PC-3 (cell line): ENCODE measurements around the gene ZNF560. TPM values are rescaled to one million over a fixed set of nuclear protein-coding genes. Genes with fewer than 3 reads are reported as not detected.

Experiments
- ATAC-seq: fragments of 200-7000 bp; cut with Tn5 transposase; 2 replicates; pipeline ENCODE4 v1.9.1; 2020; ENCODE audit warnings: mild to moderate bottlenecking, moderate library complexity
- BruUV-seq: library from RNA; stranded (reverse); fragments of 400-500 nt; replicated peaks from 2 replicates; lab custom pipeline; 2021; lab: Mats Ljungman, UMichigan
- CTCF ChIA-PET: fragments of 300-600 bp; sonication (Branson Sonifier 250); formaldehyde crosslinking; loops from one replicate; lab custom pipeline; 2022; ENCODE audit warnings: antibody characterized with exemption; lab: Charles Lee
- POLR2A ChIA-PET: fragments of 300-600 bp; sonication (Branson Sonifier 250); formaldehyde crosslinking; loops from one replicate; lab custom pipeline; 2022; ENCODE audit warnings: antibody characterized with exemption; ENCODE audit not compliant: unreplicated experiment; lab: Charles Lee
- DNase-seq: peaks from one replicate; pipeline ENCODE4 v3.0.0-alpha.2; 2015
- H2AFZ ChIP-seq: fragments of 300-600 bp; sonication (generic); 2 replicates; pipeline ENCODE4 v1.6.0; 2016; ENCODE audit warnings: antibody characterized with exemption, low read length
- H3F3A ChIP-seq: fragments of 300-600 bp; sonication (generic); one replicate; pipeline ENCODE4 v1.6.0; 2017; ENCODE audit warnings: antibody characterized with exemption, low read length, control low read depth, mild to moderate bottlenecking; ENCODE audit not compliant: unreplicated experiment
- H3K27ac ChIP-seq: fragments of 300-600 bp; sonication (generic); 2 replicates; pipeline ENCODE4 v1.5.1; 2016; ENCODE audit warnings: mild to moderate bottlenecking, low read length
- H3K27me3 ChIP-seq: fragments of 300-600 bp; sonication (generic); 2 replicates; pipeline ENCODE4 v1.6.1; 2016; ENCODE audit warnings: low read length, mixed read lengths
- H3K36me3 ChIP-seq: fragments of 300-600 bp; sonication (generic); 2 replicates; pipeline ENCODE4 v1.6.1; 2016; ENCODE audit warnings: low read depth, mixed run types, low read length, mixed read lengths
- H3K4me1 ChIP-seq: fragments of 300-600 bp; sonication (generic); 2 replicates; pipeline ENCODE4 v1.5.1; 2016; ENCODE audit warnings: low read length; ENCODE audit not compliant: insufficient read depth
- H3K4me2 ChIP-seq: fragments of 300-600 bp; sonication (generic); 2 replicates; pipeline ENCODE4 v1.6.0; 2016; ENCODE audit warnings: low read length
- H3K4me3 ChIP-seq: fragments of 300-600 bp; sonication (generic); 2 replicates; pipeline ENCODE4 v1.5.1; 2016; ENCODE audit warnings: mild to moderate bottlenecking, low read length, mixed read lengths
- H3K79me2 ChIP-seq: fragments of 300-600 bp; sonication (generic); 2 replicates; pipeline ENCODE4 v1.6.1; 2017; ENCODE audit warnings: low read length, mixed read lengths
- H3K9ac ChIP-seq: fragments of 300-600 bp; sonication (generic); 2 replicates; pipeline ENCODE4 v1.6.0; 2016; ENCODE audit warnings: mild to moderate bottlenecking, low read length
- H3K9me2 ChIP-seq: fragments of 300-600 bp; sonication (generic); replicated peaks from 2 replicates; pipeline ENCODE4 v1.6.1; 2016; ENCODE audit warnings: mixed run types, low read length, mixed read lengths
- H3K9me3 ChIP-seq: fragments of 300-600 bp; sonication (generic); 2 replicates; pipeline ENCODE4 v1.6.1; 2016; ENCODE audit warnings: low read length, mixed read lengths
- H4K20me1 ChIP-seq: fragments of 300-600 bp; sonication (generic); 2 replicates; pipeline ENCODE4 v1.6.1; 2016; ENCODE audit warnings: low read length, mixed read lengths
- CTCF ChIP-seq: fragments of 300-600 bp; sonication (generic); conservative IDR thresholded peaks from 2 replicates; pipeline ENCODE4 v1.5.1; 2017; ENCODE audit warnings: antibody characterized with exemption, low read depth, mild to moderate bottlenecking, low read length
- EZH2 ChIP-seq: fragments of 300-600 bp; sonication (generic); IDR thresholded peaks from one replicate; pipeline ENCODE4 v1.6.1; 2017; ENCODE audit warnings: antibody characterized with exemption, mild to moderate bottlenecking, low read length; ENCODE audit not compliant: unreplicated experiment
- EZH2phosphoT487 ChIP-seq: fragments of 300-600 bp; sonication (generic); IDR thresholded peaks from 2 replicates; pipeline ENCODE4 v1.6.1; 2018; ENCODE audit warnings: mild to moderate bottlenecking, antibody characterized with exemption, low read length, borderline replicate concordance
- intact Hi-C: fragments of 100-400 bp; cut with micrococcal nuclease; formaldehyde crosslinking; loops from 2 replicates; pipeline ENCODE4 v1.9.0; 2023
- total RNA-seq: library from RNA; depleted of rRNA; stranded (reverse); fragments of >200 nt; gene quantifications from 2 replicates; pipeline ENCODE4 v1.2.3, GENCODE V29; 2014

Gene ZNF560
- total RNA-seq, 1 experiment from 2014 or later = not detected

- no peaks in the 10 kb centered on the region for H3F3A ChIP-seq
- no peak overlapping the region for H3K27ac ChIP-seq
- no peaks in the 10 kb centered on the region for H4K20me1 ChIP-seq
- no TSS peak for BruUV-seq
- no peak for ATAC-seq
- ChIA-PET POLR2A (no interaction called here), CTCF (no interaction called here)
- H3K36me3 ChIP-seq = peaks cover 2% of the 10 kb centered on the region; the same call in 1 of the 2 replicates
- H3K27me3 ChIP-seq = no peaks in the 10 kb centered on the region
- H3K9me3 ChIP-seq = peaks cover 40% of the 10 kb centered on the region
- no peak overlapping the region for H3K4me2 ChIP-seq
- TF ChIP-seq EZH2phosphoT487 = no peak
- no peak for TF ChIP-seq CTCF
- TF ChIP-seq EZH2 = no peak
- intact Hi-C loops = no loop called here
- DNase-seq = no peak
- no peak overlapping the region for H3K9ac ChIP-seq
- no peaks in the 10 kb centered on the region for H3K4me1 ChIP-seq
- no peaks in the 10 kb centered on the region for H3K79me2 ChIP-seq
- H2AFZ ChIP-seq = no peak overlapping the region
- H3K9me2 ChIP-seq = no peaks in the 10 kb centered on the region
- no peak overlapping the region; the same call in 1 of the 2 replicates for H3K4me3 ChIP-seq
Observed at GRCh38 chr19:9485140-9485539, 13.3 kb downstream of the ZNF560 start.

- Histone ChIP-seq H3K4me3 (no peak overlapping the region), H4K20me1 (no peaks in the 10 kb centered on the region), H3K27ac (peak overlapping the region; percentile 72), H3K9me3 (peaks cover 50% of the 10 kb centered on the region), H3K36me3 (no peaks in the 10 kb centered on the region), H3K4me1 (peaks cover 7% of the 10 kb centered on the region; the same call in 1 of the 2 replicates), H3K4me2 (peak overlapping the region; percentile 15; the same call in 1 of the 2 replicates), H3K79me2 (no peaks in the 10 kb centered on the region), H3K27me3 (no peaks in the 10 kb centered on the region), H3K9ac (no peak overlapping the region), H3F3A (no peaks in the 10 kb centered on the region), H2AFZ (no peak overlapping the region), H3K9me2 (no peaks in the 10 kb centered on the region)
- intact Hi-C loops = no loop called here
- TF ChIP-seq EZH2phosphoT487 (no peak), EZH2 (no peak), CTCF (no peak)
- ChIA-PET CTCF (no interaction called here), POLR2A (no interaction called here)
- no TSS peak for BruUV-seq
- DNase-seq (peak; percentile 73), ATAC-seq (peak; percentile 56)
Observed at GRCh38 chr19:9474975-9475374, 23.4 kb downstream of the ZNF560 start.

- Histone ChIP-seq H3K4me1 (no peaks in the 10 kb centered on the region), H3K4me3 (no peak overlapping the region), H3F3A (no peaks in the 10 kb centered on the region), H3K36me3 (peaks cover 17% of the 10 kb centered on the region; the same call in 1 of the 2 replicates), H3K4me2 (no peak overlapping the region), H3K79me2 (no peaks in the 10 kb centered on the region), H3K9ac (no peak overlapping the region), H3K27ac (no peak overlapping the region), H3K27me3 (no peaks in the 10 kb centered on the region), H2AFZ (no peak overlapping the region), H3K9me2 (no peaks in the 10 kb centered on the region), H4K20me1 (no peaks in the 10 kb centered on the region), H3K9me3 (peaks cover 75% of the 10 kb centered on the region)
- POLR2A ChIA-PET = no interaction called here
- no TSS peak for BruUV-seq
- CTCF ChIA-PET = no interaction called here
- DNase-seq (no peak), ATAC-seq (no peak)
- intact Hi-C loops = no loop called here
- TF ChIP-seq CTCF (no peak), EZH2phosphoT487 (no peak), EZH2 (no peak)
Observed at GRCh38 chr19:9467161-9467560, 31.3 kb downstream of the ZNF560 start.
